ENCODE measurements around the gene CCDC183. TPM values are rescaled to one million over a fixed set of nuclear protein-coding genes. Genes with fewer than 3 reads are reported as not detected.

The CCDC183 gene
- total and polyA plus RNA-seq, 2 of the 4 experiments (the other 2 are of a cell fraction), result under 0.01 to 0.29 TPM

GRCh38 chr9:136798708-136799078, 2.6 kb downstream of the CCDC183 start:
- Histone ChIP-seq H3K56ac (ENCODE audit: extremely low read depth, insufficient read depth, low read length) (no peak overlapping the region), H2AFZ (replicated peaks; ENCODE audit: low read length, poor library complexity) (no peak overlapping the region), H2AK5ac (ENCODE audit: low read depth, low read length) (no peak overlapping the region), H3K23ac (ENCODE audit: low read depth, low read length) (no peak overlapping the region), H2BK5ac (ENCODE audit: low read depth, low read length, poor library complexity, severe bottlenecking) (no peak overlapping the region), H4K20me1 (ENCODE audit: insufficient read depth, low read length) (peaks cover 8% of the 10 kb centered on the region), H4K91ac (ENCODE audit: insufficient read depth, low read depth, low read length) (no peak overlapping the region), H4K8ac (ENCODE audit: low read depth in 2 of 2, low read length in 2 of 2) (no peak overlapping the region), H3K14ac (replicated peaks; ENCODE audit: low read depth, low read length) (no peak overlapping the region), H3K4me3 (ENCODE audit: insufficient read depth, low read depth, low read length) (no peak overlapping the region), H3K4me2 (ENCODE audit: low read depth, low read length) (no peak overlapping the region), H3K9me3 (ENCODE audit: control insufficient read depth, insufficient read depth, low read length) (no peaks in the 10 kb centered on the region), H2BK120ac (ENCODE audit: low read depth, low read length) (no peak overlapping the region), H2BK20ac (ENCODE audit: low read depth, low read length) (no peak overlapping the region), H3K4ac (ENCODE audit: low read depth, low read length) (no peak overlapping the region), H3K9me1 (ENCODE audit: insufficient read depth, low read length) (no peaks in the 10 kb centered on the region), H2BK15ac (ENCODE audit: low read depth, low read length) (no peak overlapping the region), H3K4me1 (ENCODE audit: control insufficient read depth, insufficient read depth, low read length) (peaks cover 10% of the 10 kb centered on the region), H3K18ac (ENCODE audit: low read depth, low read length) (no peak overlapping the region), H3K9ac (ENCODE audit: low read depth, low read length) (no peak overlapping the region), H3K79me1 (ENCODE audit: low read depth in 1 of 2, low read length in 2 of 2) (no peaks in the 10 kb centered on the region), H3K36me3 (ENCODE audit: control insufficient read depth, insufficient read depth, low read length) (no peaks in the 10 kb centered on the region), H3K27me3 (ENCODE audit: control insufficient read depth, insufficient read depth, low read length) (peaks cover 37% of the 10 kb centered on the region), H2AK9ac (replicated peaks; ENCODE audit: low read depth, low read length, poor library complexity) (peak overlapping the region; percentile 1), H3K27ac (ENCODE audit: insufficient read depth, low read length) (no peak overlapping the region), H4K5ac (ENCODE audit: low read depth, low read length) (no peak overlapping the region)
- dilution Hi-C loops (cut with HindIII; ENCODE audit: low sequenced_read_pairs, unreplicated experiment), result no loop called here
- in situ Hi-C loops (cut with MboI; ENCODE audit: low sequenced_read_pairs), result no loop called here
- ChIA-PET CTCF (no interaction called here), POLR2A (ENCODE audit: unreplicated experiment) (no interaction called here)
- DNase-seq (no peak), ATAC-seq (ENCODE audit: low read depth) (no peak)
- TF ChIP-seq RCOR1 (IDR thresholded peaks at IDR 0.05; ENCODE audit: insufficient replicate concordance, low read length) (no peak), ELK1 (IDR thresholded peaks at IDR 0.05; ENCODE audit: borderline replicate concordance, low read depth, low read length) (no peak), POLR2A (IDR thresholded peaks at IDR 0.05; ENCODE audit: low read depth, low read length) (no peak), SMC3 (IDR thresholded peaks at IDR 0.05; ENCODE audit: low read depth, low read length) (no peak), NFE2L2 (IDR thresholded peaks at IDR 0.05; ENCODE audit: low read depth, low read length) (no peak), FOS (IDR thresholded peaks at IDR 0.05; ENCODE audit: low read depth, low read length) (no peak), MAZ (IDR thresholded peaks at IDR 0.05; ENCODE audit: borderline replicate concordance, low read depth, low read length) (no peak), CEBPB (IDR thresholded peaks at IDR 0.05; ENCODE audit: low read depth, low read length) (no peak), CHD1 (IDR thresholded peaks at IDR 0.05; ENCODE audit: low read depth, low read length) (no peak), BHLHE40 (IDR thresholded peaks at IDR 0.05; ENCODE audit: low read depth, low read length) (no peak), MXI1 (IDR thresholded peaks at IDR 0.05; ENCODE audit: borderline replicate concordance, low read depth, low read length) (no peak), RAD21 (IDR thresholded peaks at IDR 0.05; ENCODE audit: low read length) (no peak), CTCF (conservative IDR thresholded peaks at IDR 0.05; ENCODE audit: low read depth, low read length) (no peak), RFX5 (IDR thresholded peaks at IDR 0.05; ENCODE audit: low read depth, low read length) (no peak), MAFK (IDR thresholded peaks at IDR 0.05; ENCODE audit: low read depth, low read length) (no peak), USF2 (IDR thresholded peaks at IDR 0.05; ENCODE audit: low read depth, low read length) (no peak)
- no TSS peak for BruUV-seq (replicated peaks)
- WGBS, 2 experiments (ENCODE audit: extremely low coverage in 2 of 2, insufficient read length in 1 of 2), result 93% methylated on average over 3 of the region's 6 CpGs; no CpG with 5 or more reads in 1 of the 2 experiments
- intact Hi-C loops (cut with micrococcal nuclease), result no loop called here
